ENCODE data around the gene DAAM2.
A peak's percentile ranks its signal among the peaks of the same experiment; 100 is the strongest.

DAAM2 gene

DNA sequence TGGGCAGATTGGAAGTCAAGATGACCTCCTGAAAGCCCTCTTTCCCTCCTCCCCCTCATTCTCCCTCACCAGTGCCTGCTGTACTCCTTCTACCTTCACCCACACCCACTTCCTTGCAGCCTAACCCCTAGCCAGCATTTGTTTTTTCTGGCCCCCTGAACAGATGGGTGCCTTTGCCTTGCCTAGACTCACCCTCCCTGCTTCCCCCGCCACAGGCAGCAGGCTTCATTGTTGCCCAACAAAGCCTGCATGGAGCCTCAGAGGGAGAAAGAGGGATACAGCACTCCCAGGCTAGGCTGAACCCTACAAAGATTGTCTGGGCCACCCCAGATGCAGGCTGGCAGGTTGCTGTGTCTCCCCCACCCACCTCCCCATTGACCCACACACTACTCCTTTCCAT is 139.4 kb downstream of the DAAM2 start:
- TF ChIP-seq ELF4 (IDR thresholded peaks at IDR 0.05): no peak
- no peak for TF ChIP-seq BHLHE40 (IDR thresholded peaks at IDR 0.05; ENCODE audit: borderline replicate concordance)
- no peak for TF ChIP-seq FOXM1 (IDR thresholded peaks at IDR 0.05; ENCODE audit: borderline replicate concordance)
- TF ChIP-seq TARDBP (IDR thresholded peaks at IDR 0.05): no peak
- no peak for TF ChIP-seq CTBP1 (IDR thresholded peaks at IDR 0.05; ENCODE audit: borderline replicate concordance)
- no peak for TF ChIP-seq L3MBTL2 (conservative IDR thresholded peaks at IDR 0.05)
- no peak for TF ChIP-seq LEF1 (IDR thresholded peaks at IDR 0.05; ENCODE audit: borderline replicate concordance)
- TF ChIP-seq, protein P1, sequence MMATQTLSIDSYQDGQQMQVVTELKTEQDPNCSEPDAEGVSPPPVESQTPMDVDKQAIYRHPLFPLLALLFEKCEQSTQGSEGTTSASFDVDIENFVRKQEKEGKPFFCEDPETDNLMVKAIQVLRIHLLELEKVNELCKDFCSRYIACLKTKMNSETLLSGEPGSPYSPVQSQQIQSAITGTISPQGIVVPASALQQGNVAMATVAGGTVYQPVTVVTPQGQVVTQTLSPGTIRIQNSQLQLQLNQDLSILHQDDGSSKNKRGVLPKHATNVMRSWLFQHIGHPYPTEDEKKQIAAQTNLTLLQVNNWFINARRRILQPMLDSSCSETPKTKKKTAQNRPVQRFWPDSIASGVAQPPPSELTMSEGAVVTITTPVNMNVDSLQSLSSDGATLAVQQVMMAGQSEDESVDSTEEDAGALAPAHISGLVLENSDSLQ (IDR thresholded peaks at IDR 0.05): no peak
- no peak for TF ChIP-seq ZNF384 (IDR thresholded peaks at IDR 0.05)
- no peak for TF ChIP-seq NFRKB (IDR thresholded peaks at IDR 0.05)
- TF ChIP-seq SUZ12 (IDR thresholded peaks at IDR 0.05): no peak
- TF ChIP-seq ARNT (IDR thresholded peaks at IDR 0.05): no peak
- TF ChIP-seq FOXA1 (IDR thresholded peaks at IDR 0.05): no peak
- no peak for TF ChIP-seq FOXK2 (IDR thresholded peaks at IDR 0.05)
- TF ChIP-seq HDGF (IDR thresholded peaks at IDR 0.05; ENCODE audit: borderline replicate concordance): no peak
- no peak for TF ChIP-seq SP1 (IDR thresholded peaks at IDR 0.05)
- ChIA-PET POLR2A (no interaction called here), CTCF (no interaction called here)
- no peak for DNase-seq (ENCODE audit: extremely low spot score)

DNA sequence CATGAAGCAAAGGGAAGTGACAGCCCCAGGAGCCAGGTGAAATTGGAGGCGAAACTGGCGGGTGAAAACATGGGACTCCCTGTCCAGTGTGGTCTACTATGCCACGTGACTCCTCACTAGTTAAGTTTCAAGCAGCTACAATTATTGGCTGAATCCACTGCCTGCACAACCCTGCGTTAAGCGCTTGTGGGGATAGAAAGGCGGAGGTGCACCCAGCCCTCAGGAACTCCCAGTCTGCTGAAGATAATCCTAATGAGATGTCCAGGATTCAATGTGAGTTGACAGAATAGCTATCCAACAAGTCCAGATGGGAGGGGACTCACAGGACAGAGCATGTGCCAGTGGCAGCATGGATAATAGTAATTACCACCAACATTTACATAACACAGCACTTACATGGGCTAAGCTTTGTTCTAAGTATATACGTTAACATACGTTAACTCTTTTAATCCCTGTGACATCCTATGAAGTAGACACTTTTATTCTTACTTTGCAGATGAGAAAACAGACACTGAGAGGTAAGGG is 140.3 kb downstream of the DAAM2 start:
- CTCF ChIA-PET: interaction anchor here (0.6 kb wide), 1 partner anchor 586 kb away, joined by 3 read pairs; no protein-coding TSS in a partner anchor
- TF ChIP-seq BHLHE40 (IDR thresholded peaks at IDR 0.05; ENCODE audit: borderline replicate concordance): no peak

DNA sequence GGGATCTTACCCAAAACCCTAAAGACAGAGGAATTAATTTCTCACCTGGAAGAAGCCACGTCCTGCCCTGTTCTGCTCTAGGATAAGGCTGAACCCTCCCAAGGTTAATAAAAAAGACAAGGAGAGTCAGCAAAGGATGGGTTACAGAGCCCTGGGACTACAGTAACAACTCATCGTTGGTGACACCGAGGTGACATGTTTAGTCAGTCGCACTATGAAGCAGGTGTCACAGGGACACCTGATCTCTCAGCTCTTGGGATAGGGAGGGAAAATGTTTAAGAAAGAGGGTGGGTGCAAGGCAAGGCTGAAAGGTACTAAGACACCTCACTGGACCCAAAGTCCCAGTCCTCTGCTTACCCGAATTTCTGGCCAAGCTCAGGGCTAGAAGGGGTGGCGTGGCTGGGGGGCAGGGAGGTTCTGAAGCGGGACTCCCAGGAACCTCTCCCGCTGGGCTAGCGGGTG is 141.5 kb downstream of the DAAM2 start:
- ChIA-PET POLR2A (interaction anchor here (1.7 kb wide), 1 partner anchor 12 kb away, joined by 4 read pairs; no protein-coding TSS in a partner anchor), CTCF (no interaction called here)

More for the DNA sequence above, 140.3 kb downstream of the DAAM2 start:
- POLR2A ChIA-PET: no interaction called here
- no peak for DNase-seq (ENCODE audit: extremely low spot score)

DNA sequence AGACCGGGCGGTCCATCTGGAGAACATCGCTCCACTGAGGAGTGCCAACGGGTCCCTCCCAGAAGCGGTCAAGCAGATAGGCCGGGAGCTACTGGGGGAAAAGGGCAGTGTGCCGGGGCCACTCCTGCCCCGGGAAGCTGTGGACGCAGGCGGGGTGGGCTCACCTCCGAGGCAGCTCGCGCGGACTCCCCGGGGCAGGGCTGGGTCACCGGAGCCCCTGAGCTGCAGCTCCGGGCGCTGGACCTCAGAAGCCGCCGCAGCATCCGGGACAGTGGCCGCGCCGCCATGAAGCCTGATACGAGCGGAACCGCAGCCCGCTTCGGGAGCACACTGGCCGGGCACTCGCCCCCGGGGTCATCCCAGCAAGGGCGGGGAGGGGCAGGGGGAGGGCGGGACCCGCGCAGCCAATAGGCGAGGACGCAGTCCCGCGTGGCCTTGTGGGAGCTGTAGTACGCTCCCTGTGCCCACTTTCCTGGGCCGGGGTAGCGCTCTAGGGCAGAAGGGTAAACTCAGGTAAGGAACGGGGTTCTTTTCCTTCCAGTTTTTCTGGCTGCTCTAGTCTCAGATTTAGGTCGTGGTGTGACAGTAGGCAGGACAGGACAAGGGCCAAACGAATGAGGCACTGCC is 142.1 kb downstream of the DAAM2 start, which contains the start of gene MOCS1:
TSS of gene MOCS1 (minus strand) at position 332 of the 627 bp plus-strand sequence. CDS start at position 287, 45 bp downstream.
- ChIA-PET POLR2A (interaction anchor here (1.7 kb wide), 1 partner anchor 12 kb away, joined by 4 read pairs; no protein-coding TSS in a partner anchor), CTCF (interaction anchor here (0.5 kb wide), 1 partner anchor 47 kb away, joined by 3 read pairs; no protein-coding TSS in a partner anchor)
- TF ChIP-seq SUZ12 (IDR thresholded peaks at IDR 0.05) (no peak), LEF1 (IDR thresholded peaks at IDR 0.05; ENCODE audit: borderline replicate concordance) (no peak), HDGF (IDR thresholded peaks at IDR 0.05; ENCODE audit: borderline replicate concordance) (no peak), CTBP1 (IDR thresholded peaks at IDR 0.05; ENCODE audit: borderline replicate concordance) (no peak), ELF4 (IDR thresholded peaks at IDR 0.05) (no peak), BHLHE40 (IDR thresholded peaks at IDR 0.05; ENCODE audit: borderline replicate concordance) (no peak), FOXK2 (IDR thresholded peaks at IDR 0.05) (no peak), ARNT (IDR thresholded peaks at IDR 0.05) (no peak), FOXA1 (IDR thresholded peaks at IDR 0.05) (no peak), SP1 (IDR thresholded peaks at IDR 0.05) (no peak), FOXM1 (IDR thresholded peaks at IDR 0.05; ENCODE audit: borderline replicate concordance) (no peak), L3MBTL2 (conservative IDR thresholded peaks at IDR 0.05) (no peak; the same call in 1 of the 2 replicates), ZNF384 (IDR thresholded peaks at IDR 0.05) (no peak), NFRKB (IDR thresholded peaks at IDR 0.05) (no peak), TARDBP (IDR thresholded peaks at IDR 0.05) (no peak)
- TF ChIP-seq, protein P1 (IDR thresholded peaks at IDR 0.05): no peak
- peak; percentile 81 for DNase-seq (ENCODE audit: extremely low spot score)

More for the DNA sequence above, 141.5 kb downstream of the DAAM2 start:
- TF ChIP-seq ELF4 (IDR thresholded peaks at IDR 0.05) (no peak), ZNF384 (IDR thresholded peaks at IDR 0.05) (no peak)
- no peak for DNase-seq (ENCODE audit: extremely low spot score)

DNA sequence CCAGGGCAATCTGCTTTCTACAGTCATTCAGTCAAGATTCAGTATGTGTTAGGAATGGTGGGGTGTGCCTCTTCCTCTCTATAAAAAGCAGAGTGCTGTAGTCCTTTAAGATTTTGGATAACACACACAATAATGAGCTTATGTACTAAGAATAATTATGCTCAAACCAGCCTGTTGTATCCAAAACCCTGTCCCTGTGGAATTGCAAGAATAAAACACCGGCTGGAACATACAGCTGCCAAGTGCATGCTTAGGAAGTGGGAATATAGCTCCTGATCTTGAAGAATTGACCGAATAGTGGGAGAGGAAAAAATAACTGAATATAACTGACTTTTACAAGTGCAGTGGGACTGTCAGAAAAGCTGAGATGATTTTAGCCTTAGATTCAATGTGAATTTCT is 143.1 kb downstream of the DAAM2 start:
- ChIA-PET POLR2A (no interaction called here), CTCF (interaction anchor here (0.5 kb wide), 1 partner anchor 657 kb away, joined by 3 read pairs; no protein-coding TSS in a partner anchor)
- TF ChIP-seq LEF1 (IDR thresholded peaks at IDR 0.05; ENCODE audit: borderline replicate concordance) (no peak), L3MBTL2 (conservative IDR thresholded peaks at IDR 0.05) (no peak), ARNT (IDR thresholded peaks at IDR 0.05) (no peak), SP1 (IDR thresholded peaks at IDR 0.05) (no peak), HDGF (IDR thresholded peaks at IDR 0.05; ENCODE audit: borderline replicate concordance) (no peak)
- TF ChIP-seq, protein P1 (IDR thresholded peaks at IDR 0.05): no peak
- no peak for DNase-seq (ENCODE audit: extremely low spot score)

DNA sequence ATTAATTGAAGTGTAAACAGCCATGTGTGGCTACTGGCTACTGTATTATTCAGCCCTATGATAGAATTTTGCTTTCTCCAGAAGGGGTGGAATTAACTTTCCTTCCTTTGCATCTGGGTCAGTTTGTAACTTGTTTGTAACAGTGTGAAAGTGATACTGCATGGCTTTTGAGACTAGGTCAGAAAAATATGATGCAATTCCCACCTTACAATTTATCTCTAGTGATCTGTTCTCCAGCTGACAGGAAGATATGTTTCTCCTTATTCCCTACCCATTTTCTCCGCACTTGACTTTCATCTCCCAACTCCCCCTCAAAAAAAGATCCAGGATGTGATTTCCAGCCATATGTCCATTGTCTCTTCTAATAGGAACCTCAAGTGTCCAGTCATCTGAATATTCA is 144.7 kb downstream of the DAAM2 start:
- TF ChIP-seq ARNT (IDR thresholded peaks at IDR 0.05) (no peak), SUZ12 (IDR thresholded peaks at IDR 0.05) (no peak), TARDBP (IDR thresholded peaks at IDR 0.05) (no peak), NFRKB (IDR thresholded peaks at IDR 0.05) (no peak), L3MBTL2 (conservative IDR thresholded peaks at IDR 0.05) (no peak), FOXM1 (IDR thresholded peaks at IDR 0.05; ENCODE audit: borderline replicate concordance) (no peak), LEF1 (IDR thresholded peaks at IDR 0.05; ENCODE audit: borderline replicate concordance) (no peak), BHLHE40 (IDR thresholded peaks at IDR 0.05; ENCODE audit: borderline replicate concordance) (no peak), HDGF (IDR thresholded peaks at IDR 0.05; ENCODE audit: borderline replicate concordance) (no peak), ELF4 (IDR thresholded peaks at IDR 0.05) (no peak), FOXK2 (IDR thresholded peaks at IDR 0.05) (no peak), FOXA1 (IDR thresholded peaks at IDR 0.05) (no peak), CTBP1 (IDR thresholded peaks at IDR 0.05; ENCODE audit: borderline replicate concordance) (no peak)
- TF ChIP-seq, protein P1 (IDR thresholded peaks at IDR 0.05): no peak
- DNase-seq (ENCODE audit: extremely low spot score): no peak
- ChIA-PET POLR2A (no interaction called here), CTCF (no interaction called here)
